Tibial nerve (tissue), 4 donors: ENCODE results near the gene SLC25A48.

Source experiments
- CTCF ChIP-seq, 5 experiments: fragments of 200-600 bp in 3 of 5; fragments of 450-650 bp in 2 of 5; sonication (generic) in 3 of 5; IDR thresholded peaks; one replicate each; pipeline ENCODE4 v1.5.1; 2016 to 2019; ENCODE audit warnings: antibody characterized with exemption in 5 of 5, mild to moderate bottlenecking in 3 of 5, moderate library complexity in 2 of 5
- EP300 ChIP-seq, 2 donors: sonication (generic); formaldehyde crosslinking; IDR thresholded peaks; one replicate each; pipeline ENCODE4 v1.6.1; 2017; ENCODE audit warnings: antibody characterized with exemption in 2 of 2, mild to moderate bottlenecking in 1 of 2
- POLR2A ChIP-seq, 2 donors: fragments of 450-650 bp; IDR thresholded peaks; one replicate each; pipeline ENCODE4 v1.6.1; 2017; ENCODE audit warnings: antibody characterized with exemption in 2 of 2, mild to moderate bottlenecking in 2 of 2, moderate library complexity in 2 of 2

- TF ChIP-seq POLR2A (IDR thresholded peaks at IDR 0.05) (peak in 1 of 2 donors; percentile 45), CTCF (IDR thresholded peaks at IDR 0.05) (no peak), EP300 (IDR thresholded peaks at IDR 0.05) (peak in 1 of 2 donors; percentile 69)
Measured at GRCh38 chr5:135843571-135844337, 9.3 kb downstream of the SLC25A48 start.
